Suppressor macrophage (primary cell): Measurements from ENCODE around the gene MYG1.

Source experiments
- DNase-seq, 4 experiments: peaks; one replicate each; pipeline ENCODE4 v3.0.0-alpha.2; 2020 to 2022
- total RNA-seq, 17 experiments: gene quantifications; one replicate each; lab custom pipeline; 2026; ENCODE audit warnings: mixed read lengths in 6 of 17, inconsistent platforms in 3 of 17; lab: John Stamatoyannopoulos, UW

MYG1 gene, protein sequence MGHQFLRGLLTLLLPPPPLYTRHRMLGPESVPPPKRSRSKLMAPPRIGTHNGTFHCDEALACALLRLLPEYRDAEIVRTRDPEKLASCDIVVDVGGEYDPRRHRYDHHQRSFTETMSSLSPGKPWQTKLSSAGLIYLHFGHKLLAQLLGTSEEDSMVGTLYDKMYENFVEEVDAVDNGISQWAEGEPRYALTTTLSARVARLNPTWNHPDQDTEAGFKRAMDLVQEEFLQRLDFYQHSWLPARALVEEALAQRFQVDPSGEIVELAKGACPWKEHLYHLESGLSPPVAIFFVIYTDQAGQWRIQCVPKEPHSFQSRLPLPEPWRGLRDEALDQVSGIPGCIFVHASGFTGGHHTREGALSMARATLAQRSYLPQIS
- 0 to 0.46 (median 0.05) reads per million in 17 experiments for total RNA-seq

DNA sequence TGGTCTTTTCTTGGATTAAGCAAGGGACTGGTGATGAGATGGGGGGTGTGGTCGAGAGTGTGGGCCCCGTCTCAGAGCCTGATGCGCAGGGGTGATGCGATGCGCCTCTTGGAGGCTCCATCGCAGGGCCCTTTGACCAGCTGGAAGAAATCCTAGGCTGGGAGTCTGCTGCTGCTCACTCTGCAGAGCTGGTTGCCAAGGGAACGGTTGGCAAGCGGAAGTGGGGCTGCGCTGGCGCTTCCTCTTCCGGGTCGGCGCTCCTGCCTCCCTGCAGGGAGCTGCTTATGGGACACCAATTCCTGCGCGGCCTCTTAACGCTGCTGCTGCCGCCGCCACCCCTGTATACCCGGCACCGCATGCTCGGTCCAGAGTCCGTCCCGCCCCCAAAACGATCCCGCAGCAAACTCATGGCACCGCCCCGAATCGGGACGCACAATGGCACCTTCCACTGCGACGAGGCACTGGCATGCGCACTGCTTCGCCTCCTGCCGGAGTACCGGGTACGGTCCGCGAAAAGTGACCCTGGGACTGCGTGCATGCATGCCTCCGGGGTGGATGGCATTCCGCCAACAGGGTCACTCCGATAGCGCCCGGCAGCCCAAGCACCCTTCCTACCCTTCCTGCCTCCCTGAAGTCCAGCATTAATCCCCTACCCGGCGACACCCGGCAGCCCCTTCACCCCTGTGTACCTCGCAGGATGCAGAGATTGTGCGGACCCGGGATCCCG is at the start of gene MYG1:
Gene MYG1, plus strand, starts transcription at position 242 of the 727 bp plus-strand sequence. Its CDS starts 43 bp downstream, at position 285.
- peak; percentile 90 to 94 (median 93) for DNase-seq

- DNase-seq: peak; percentile 83 to 92 (median 88)
These were observed 47.8 kb upstream of the MYG1 start for GRCh38 chr12:53251477-53252348.

- DNase-seq: no peak
These were observed 47.1 kb upstream of the MYG1 start for GRCh38 chr12:53252349-53252916.

- DNase-seq: no peak
These were observed 46.2 kb upstream of the MYG1 start for GRCh38 chr12:53253298-53253697.

DNA sequence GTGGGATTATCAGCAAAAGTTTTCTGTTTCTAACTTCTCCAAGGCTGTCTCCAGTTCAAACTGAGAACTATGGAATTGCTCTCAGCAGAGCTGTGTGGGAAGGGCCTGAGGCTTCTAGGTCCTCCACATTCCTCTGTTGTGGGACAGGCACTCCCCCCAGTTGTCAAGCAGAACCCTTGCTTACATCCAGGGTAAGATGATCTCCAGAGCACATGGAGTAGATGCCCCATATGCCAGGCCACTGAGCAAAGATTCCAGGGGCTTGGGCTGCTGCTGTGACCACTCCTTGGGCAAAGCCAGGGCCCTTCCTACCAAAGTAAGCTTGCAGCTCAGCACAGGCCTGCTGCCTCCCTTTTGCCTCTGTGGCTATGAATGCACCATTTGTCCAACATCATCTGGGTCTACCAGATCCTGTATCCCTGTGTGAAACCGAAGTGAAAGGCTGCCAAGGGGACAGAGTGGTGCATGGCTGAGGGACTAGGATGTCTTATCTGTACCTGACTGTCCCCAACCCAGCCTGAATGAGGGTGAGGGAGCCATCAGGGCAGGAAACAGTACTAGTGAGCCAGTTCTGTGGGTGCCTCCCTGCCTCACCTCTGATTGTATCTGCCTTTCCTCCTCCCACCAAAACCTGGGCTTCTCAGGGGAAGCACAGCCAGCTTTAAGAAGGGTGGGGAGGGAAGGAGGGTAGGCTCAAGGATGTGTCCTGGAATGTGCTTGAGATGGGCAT is 44.5 kb upstream of the MYG1 start:
- no peak for DNase-seq

DNA sequence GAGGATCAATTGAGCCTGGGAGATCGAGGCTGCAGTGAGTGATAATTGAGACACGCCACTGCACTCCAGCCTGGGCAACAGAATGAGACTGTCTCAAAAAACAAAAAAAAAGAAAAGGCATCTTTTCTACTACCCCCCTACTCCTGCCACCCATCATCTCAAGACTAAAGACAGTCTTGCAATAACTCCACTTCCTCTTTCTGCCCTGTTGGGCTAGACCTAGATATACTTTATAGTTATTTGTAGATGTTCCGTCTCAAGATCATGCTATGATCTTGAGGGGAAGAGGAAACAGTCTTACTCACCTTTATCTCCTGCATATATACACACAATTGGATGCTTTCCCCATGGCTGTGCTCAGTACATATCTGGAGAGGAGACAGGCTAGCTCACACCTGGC is 43.5 kb upstream of the MYG1 start:
- peak; percentile 21 to 77 (median 62) for DNase-seq

GRCh38 chr12:53258541-53259539 is 40.7 kb upstream of the MYG1 start:
- DNase-seq: no peak

DNA sequence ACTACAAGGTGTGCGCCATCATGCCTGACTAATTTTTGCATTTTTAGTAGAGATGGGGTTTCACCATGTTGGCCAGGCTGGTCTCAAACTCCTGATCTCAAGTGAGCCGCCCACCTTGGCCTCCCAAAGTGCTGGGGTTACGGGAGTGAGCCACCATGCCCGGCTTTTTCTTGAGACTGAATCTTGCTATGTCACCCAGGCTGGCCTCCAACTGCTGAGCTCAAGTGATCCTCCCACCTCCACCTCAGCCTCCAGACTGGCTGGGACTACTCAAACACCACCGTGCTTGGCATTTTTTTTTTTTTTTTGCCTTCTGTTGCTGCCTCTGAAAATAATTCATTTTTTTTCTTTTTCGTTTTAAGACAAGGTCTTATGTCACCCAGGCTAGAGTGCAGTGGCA is 39.6 kb upstream of the MYG1 start:
- no peak for DNase-seq

- DNase-seq: no peak
These were observed 33.7 kb upstream of the MYG1 start for GRCh38 chr12:53265783-53266182.

DNA sequence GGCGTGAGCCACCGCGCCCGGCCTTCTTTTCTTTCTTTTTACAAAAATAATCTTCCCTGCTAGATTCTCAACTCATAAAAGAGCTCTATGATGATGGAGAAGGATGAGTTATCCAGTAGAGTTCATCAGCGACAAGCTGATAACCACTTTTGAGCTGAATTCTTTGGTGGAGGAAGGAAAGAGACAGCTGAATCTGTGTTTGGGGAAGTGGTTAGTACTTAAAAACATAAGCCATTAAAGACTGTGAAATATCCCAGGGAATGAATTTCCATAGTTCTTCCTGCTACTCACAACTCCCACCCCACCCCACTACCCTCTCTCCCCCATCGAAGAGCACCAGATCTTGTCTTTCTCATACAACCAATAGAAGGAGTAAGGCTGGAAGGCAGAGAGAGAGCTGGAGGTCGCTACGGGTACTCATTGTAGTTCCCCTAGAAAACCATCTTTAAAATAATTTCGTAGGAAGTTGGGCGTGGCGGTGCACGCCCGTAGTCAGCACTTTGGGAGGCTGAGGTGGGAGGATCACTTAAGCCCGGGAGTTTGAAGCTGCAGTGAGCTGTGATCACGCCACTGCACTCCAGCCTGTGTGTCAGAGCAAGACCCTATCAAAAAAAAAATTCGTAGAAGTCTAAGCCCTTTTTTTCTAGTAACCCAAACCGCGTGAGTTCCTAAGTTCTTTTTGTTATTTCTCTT is 32.0 kb upstream of the MYG1 start:
- peak; percentile 84 to 88 (median 87) for DNase-seq

DNA sequence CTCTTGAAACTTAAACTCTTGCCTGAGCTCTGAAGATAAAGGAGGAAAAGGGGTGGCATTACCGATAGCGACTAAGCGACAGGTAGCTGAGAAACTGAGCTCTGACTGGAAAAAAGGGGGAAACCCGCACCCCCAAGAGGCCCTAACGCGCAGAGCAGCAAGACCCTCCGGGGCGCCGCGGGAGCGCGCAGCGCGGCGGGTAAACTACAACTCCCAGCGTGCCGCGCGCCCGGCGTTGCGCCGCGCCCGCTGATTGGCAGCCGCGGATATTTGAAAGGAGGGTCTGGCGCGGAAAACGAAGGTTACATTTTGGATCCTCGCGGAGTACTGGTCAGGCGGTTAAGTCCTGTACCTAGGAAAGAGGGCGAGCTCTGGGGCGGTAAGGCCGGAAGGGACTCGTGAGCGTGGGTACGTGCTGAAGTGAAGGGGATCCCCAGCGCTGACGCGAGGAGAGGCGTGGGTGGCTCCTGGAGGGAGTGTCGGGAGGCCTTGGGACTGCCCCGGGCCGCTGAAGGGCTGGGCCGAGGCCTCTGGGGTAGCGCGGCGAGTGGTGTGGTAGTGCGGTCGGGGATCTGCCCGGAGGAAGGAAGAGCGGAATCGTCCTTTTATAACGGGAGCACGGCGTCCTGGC is 31.4 kb upstream of the MYG1 start, which contains the start of gene ESPL1:
Gene ESPL1, plus strand, starts transcription at position 301 of the 631 bp plus-strand sequence. CDS start 468 bp downstream, outside the sequence.
- peak; percentile 89 to 94 (median 92) for DNase-seq

GRCh38 chr12:53268630-53269562 is 30.6 kb upstream of the MYG1 start:
- no peak for DNase-seq

GRCh38 chr12:53274445-53274844 is 25.1 kb upstream of the MYG1 start:
- DNase-seq: no peak

DNA sequence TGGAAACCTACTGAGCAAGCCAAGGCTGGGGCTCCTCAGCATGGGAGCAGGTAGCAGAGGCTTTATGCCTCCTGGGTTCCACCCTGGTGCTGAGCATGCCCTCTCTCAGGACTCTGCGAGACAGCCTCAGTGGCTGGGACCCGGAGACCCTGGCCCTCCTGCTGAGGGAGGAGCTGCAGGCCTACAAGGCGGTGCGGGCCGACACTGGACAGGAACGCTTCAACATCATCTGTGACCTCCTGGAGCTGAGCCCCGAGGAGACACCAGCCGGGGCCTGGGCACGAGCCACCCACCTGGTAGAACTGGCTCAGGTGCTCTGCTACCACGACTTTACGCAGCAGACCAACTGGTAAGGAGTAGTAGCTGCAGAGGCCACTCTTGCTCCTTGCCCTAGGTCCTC is 23.0 kb upstream of the MYG1 start:
- DNase-seq: no peak

- no peak for DNase-seq
These were observed 21.5 kb upstream of the MYG1 start for GRCh38 chr12:53277981-53278380.

DNA sequence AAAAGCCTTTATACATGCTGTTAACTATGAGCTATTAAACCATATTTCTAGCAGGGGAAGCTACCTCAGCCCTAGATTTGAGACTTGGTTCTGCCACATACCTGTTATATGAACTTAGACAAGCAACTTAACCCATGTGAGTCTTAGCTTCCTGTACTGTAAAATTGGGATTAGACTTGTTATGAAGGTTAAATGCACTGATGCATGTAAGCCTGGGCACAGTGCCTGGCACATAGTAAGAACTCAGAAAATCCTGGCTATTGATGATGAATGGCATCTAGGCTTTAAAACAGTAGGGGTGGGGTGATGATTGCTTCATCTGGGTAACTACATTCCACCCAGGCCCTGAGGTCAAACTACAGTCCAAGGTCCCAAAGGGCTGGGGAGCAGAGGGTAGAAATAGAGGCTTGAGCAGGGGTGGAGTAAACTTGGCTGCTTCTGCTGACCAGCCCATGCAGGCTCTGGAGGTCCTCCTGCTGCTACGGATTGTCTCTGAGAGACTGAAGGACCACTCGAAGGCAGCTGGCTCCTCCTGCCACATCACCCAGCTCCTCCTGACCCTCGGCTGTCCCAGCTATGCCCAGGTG is 20.1 kb upstream of the MYG1 start:
- DNase-seq: no peak

- DNase-seq: no peak
These were observed 19.5 kb upstream of the MYG1 start for GRCh38 chr12:53279888-53280498.
